ENCODE data around the gene ENTPD2.

The ENTPD2 gene

DNA sequence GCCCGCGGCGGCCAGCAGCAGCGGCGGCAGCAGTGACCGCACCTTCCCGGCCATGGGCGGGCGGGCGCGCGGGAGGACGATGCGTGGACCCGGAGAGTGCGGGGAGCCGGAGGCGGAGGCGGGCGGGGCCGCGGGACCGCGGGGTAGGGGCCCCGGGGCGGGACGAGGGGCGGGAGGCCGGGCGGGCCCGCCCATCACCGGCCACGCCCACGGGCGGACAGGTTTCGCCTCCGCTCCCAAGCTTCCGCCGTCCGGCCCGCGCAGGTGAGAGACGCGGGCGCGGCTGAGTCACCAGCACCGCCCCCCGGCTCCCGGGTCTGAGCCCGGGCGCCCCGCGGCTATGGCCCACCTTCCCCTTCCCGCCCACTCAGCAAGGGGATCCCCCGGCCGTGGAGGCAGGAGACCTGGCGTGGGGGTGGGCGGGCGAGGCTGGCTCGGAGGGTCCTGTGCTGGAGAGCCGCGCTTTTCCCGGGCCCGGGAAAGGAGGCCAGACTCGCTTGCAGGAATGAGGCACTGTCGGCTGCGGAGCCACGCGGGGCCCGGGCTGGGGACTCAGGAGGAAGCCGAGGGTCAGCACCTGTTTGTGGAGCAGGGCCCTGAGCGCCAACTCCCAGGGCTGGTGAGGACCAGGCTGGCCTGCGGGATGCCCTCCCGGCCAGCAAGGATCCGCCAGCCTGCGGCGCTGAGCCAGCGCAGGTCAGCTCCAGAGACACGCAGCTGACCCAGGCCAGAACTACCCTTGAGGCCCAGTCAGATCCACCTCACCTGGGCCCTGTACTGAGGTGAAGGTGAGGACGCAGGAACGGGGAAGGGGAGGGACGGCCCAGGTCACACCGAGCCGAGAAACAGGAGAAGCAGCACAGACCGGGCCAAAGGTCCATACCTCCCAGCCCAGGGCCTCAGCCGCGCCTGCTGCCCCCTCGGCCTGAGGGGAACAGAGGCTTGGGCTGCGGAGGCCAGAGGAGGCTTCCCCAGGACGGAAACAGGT, at the start of gene ENTPD2:
Gene ENTPD2 (minus strand): TSS at position 118 of the 988 bp plus-strand sequence. CDS start 64 bp downstream, at position 54.
- H3K4me3 ChIP-seq (ENCODE audit: low read depth, low read length) = peak within 1 kb of the TSS; percentile 30

DNA sequence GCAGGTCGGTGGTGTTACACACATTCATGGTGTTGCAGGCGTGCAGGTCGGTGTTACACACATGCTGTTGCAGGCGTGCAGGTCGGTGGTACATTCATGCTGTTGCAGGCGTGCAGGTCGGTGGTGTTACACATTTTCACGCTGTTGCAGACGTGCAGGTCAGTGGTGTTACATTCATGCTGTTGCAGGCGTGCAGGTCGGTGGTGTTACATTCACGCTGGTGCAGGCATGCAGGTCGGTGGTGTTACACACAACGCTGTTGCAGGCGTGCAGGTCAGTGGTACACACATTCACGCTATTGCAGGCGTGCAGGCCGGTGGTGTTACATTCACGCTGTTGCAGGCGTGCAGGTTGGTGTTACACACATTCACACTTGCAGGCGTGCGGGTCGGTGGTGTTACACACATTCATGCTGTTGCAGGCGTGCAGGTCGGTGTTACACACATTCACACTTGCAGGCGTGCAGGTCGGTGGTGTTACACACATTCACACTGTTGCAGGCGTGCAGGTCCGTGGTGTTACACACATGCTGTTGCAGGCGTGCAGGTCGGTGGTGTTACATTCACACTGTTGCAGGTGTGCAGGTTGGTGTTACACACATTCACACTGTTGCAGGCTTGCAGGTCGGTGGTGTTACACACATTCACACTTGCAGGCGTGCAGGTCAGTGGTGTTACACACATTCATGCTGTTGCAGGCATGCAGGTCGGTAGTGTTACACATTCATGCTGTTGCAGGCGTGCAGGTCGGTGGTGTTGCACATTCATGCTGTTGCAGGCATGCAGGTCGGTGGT, 49.5 kb upstream of the ENTPD2 start:
- H3K4me3 ChIP-seq (ENCODE audit: low read depth, low read length) = no peak overlapping the region

DNA sequence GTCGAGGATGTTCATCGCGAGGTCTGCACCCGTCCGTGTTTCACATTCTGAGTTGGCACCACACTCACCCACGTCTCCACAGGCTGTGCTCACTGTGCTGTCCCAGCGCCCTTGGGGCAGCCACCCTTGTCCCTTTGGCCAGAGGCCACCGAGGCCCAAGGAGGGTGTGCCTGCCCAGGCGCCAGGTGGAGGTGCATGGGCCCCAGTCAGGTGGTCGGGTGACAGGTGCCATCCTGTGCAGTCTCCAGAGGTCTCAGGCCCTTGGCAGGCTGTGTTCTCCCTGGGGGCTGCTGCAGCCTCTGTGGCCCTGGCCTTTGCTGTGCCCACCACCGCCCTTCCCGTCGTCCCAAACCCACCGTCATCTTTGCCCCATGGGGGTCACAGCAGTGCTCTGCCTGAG, 45.4 kb upstream of the ENTPD2 start:
- H3K4me3 ChIP-seq (ENCODE audit: low read depth, low read length) = no peak overlapping the region

GRCh38 chr9:137097761-137098462, 44.1 kb upstream of the ENTPD2 start:
- H3K4me3 ChIP-seq (ENCODE audit: low read depth, low read length) = no peak overlapping the region

DNA sequence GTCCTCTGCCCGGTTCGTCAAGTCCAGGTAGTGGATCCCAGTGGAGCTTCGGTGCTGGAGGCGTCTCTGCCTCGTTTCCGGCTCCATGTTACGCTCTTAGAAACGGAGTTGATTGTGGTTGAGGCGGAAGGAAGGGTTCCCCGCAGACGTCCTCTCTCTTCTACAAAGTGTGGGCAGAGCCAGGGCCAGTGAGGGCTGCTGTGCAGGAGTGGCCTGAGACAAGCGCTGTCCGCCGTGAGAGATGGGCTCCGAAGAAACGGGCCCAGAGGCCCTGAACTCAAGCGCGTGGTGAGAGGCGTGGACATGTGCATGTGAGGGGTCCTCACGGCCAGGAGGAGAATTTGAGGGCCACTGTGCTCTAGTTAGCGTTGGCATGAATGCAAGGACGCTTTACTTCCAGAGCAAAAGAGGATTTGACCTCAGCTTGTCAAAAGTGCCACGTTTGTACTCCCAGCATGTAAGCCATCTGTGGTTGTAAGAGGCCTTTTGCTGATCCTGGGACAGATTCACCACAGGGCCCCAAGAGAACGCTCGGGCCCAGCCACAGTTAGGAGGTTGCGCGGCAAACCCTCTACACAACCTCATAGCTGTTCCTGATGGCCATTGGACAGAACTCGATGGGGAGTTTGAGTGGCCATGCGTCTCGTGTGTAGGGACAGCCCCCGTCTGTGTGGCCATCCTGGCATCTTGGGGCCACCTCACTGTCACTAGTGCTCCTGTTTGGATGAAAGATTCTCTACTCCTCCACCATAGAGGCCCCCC, 43.1 kb upstream of the ENTPD2 start:
- H3K4me3 ChIP-seq (ENCODE audit: low read depth, low read length) = no peak overlapping the region

- H3K4me3 ChIP-seq (ENCODE audit: low read depth, low read length) = no peak overlapping the region
Measured at GRCh38 chr9:137095664-137096517, 42.0 kb upstream of the ENTPD2 start.

- H3K4me3 ChIP-seq (ENCODE audit: low read depth, low read length) = no peak overlapping the region
Measured at GRCh38 chr9:137089232-137089947, 35.5 kb upstream of the ENTPD2 start.

DNA sequence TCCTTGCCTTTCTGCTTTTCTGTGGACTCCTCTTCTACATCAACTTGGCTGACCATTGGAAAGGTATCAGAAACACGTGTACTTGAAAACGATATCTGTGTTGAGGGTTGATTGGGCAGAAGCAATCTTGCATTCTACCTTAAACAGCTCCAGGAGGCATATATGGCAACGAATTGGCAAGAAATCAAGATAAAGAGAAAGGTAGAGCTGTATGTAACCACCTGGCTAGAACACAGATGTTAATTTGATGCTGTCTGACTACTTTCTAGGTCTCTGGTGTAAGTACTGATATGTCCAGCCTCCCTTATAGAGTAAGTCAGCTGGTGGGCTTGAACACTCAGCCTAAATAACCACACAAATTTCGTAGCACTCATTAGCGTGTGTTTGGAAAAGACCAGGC, 34.3 kb upstream of the ENTPD2 start:
- H3K4me3 ChIP-seq (ENCODE audit: low read depth, low read length) = no peak overlapping the region

- peak overlapping the region; percentile 60 for H3K4me3 ChIP-seq (ENCODE audit: low read depth, low read length)
Measured at GRCh38 chr9:137087409-137087925, 33.6 kb upstream of the ENTPD2 start.

DNA sequence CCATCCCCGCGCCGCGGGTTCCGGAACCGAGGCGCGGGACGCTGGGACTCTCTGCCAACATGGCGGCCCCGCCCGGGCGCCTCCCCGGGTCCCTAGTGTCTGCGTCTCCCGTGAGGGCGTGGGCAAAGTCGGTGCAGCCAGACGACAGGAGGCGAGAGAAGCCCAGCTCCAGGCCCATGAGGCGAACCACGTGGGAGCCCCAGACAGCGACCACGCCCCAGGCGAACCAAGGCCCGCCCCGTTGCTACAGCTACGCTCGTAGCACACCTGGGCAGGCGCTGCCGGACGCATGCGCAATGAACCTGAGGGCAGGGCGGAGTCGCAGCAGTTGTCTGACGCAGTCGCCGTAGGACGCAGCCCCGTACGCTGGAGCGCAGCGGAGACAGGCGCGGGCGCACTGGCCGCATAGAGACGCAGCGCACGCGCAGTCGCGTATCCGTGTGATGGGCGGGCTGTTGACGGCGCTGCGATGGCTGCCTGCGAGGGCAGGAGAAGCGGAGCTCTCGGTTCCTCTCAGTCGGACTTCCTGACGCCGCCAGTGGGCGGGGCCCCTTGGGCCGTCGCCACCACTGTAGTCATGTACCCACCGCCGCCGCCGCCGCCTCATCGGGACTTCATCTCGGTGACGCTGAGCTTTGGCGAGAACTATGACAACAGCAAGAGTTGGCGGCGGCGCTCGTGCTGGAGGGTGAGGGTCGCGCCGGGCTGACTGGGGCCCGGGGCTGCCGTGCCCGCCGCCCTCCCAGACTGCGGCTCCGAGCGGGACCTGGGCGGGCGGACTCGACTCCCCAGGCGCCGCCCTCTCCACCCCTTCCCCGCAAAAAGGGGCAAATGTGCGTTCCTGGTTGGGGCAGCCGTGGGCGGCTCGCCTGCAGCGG, 32.9 kb upstream of the ENTPD2 start, which contains the start of gene MAN1B1:
Gene MAN1B1 (plus strand): TSS at position 455 of the 878 bp plus-strand sequence. CDS start 15 bp downstream, at position 470.
- peak within 1 kb of the TSS; percentile 60 for H3K4me3 ChIP-seq (ENCODE audit: low read depth, low read length)

DNA sequence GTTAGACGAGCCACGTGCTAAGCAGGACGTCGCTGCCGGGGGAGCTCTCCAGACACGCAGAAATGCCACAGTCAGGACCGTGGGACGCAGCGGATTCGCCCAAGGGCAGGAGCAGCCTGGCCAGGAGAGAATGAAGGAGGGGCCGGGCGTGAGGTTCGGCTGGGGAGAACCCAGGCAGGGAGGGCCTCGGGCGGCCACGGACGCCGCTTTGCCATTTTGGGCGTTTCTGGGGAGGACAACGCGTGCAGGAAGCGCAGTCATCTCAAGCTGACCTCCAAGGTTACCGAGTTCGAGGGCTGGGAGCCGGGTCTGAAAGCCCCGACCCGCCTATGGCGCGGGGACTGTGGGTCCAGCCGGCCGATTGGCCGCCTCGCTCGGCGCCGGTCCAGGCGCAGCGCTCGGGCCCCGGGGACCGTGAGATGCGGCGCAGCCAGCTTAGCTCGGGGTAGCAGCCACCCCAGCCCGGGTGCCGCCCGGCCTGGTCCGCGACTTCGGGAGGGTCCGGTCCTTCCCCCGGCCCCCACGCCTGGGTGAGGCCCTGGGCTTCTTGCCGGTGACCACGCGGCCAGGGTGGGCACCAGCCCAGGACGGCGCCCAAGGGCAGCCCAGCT, 32.2 kb upstream of the ENTPD2 start:
- H3K4me3 ChIP-seq (ENCODE audit: low read depth, low read length) = peak overlapping the region; percentile 60

DNA sequence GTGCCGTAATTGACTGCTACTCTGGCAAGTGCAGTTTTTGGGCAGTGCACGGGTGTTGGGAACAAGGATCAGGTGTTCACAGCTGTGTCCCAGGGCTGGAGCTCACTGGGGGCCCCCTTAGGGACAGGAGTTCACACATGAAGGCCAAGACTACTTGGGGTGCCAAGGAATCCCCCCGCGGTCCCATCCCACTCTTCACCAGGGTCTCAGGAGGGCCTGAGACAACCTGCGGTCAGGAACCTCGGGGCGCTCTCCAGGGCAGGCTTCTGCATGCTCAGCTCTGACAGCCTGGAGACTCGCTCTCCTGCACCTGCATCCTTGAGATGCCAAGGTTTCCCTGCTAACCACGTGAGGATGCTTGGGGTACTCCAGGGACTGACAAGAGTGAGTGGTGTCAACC, 30.7 kb upstream of the ENTPD2 start:
- H3K4me3 ChIP-seq (ENCODE audit: low read depth, low read length) = no peak overlapping the region

GRCh38 chr9:137083394-137084004, 29.6 kb upstream of the ENTPD2 start:
- H3K4me3 ChIP-seq (ENCODE audit: low read depth, low read length) = no peak overlapping the region

DNA sequence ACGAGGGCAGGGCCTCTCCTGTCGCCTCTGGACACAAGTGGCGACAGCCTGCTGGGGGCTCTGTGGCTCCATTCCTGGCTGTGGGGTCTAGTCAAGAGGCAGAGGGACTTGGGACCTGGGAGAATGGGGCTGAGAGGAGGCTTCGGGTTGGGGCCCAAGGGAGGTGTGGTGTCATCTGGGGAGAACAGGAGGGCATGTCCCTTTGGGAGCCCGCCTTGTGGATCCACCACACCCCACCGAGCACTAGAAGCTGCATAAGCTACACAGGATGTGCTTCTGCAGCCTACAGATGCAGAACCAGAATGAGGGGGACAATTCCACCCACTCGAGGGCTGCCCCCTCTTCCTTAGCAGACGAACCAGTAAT, 29.0 kb upstream of the ENTPD2 start:
- H3K4me3 ChIP-seq (ENCODE audit: low read depth, low read length) = no peak overlapping the region

GRCh38 chr9:137082222-137082924, 28.5 kb upstream of the ENTPD2 start:
- no peak overlapping the region for H3K4me3 ChIP-seq (ENCODE audit: low read depth, low read length)
